ENCODE measurements around the gene KDM4B. TPM values are rescaled to one million over a fixed set of nuclear protein-coding genes. Genes with fewer than 3 reads are reported as not detected.

The KDM4B gene
- total RNA-seq, 2 experiments from 2014 or later, result 44.9 to 47.0 TPM

GRCh38 chr19:5094768-5095567 lies 126.1 kb downstream of the KDM4B start:
- ATAC-seq (no peak), DNase-seq (no peak)
- peaks cover 19% of the 10 kb centered on the region for H3K9me3 Mint-ChIP-seq (ENCODE audit: insufficient read depth)
- H3K4me3 Mint-ChIP-seq, result no peak overlapping the region
- CTCF ChIA-PET, result no interaction called here
- no peak overlapping the region for H3K27ac Mint-ChIP-seq
- peaks cover 33% of the 10 kb centered on the region for H3K36me3 Mint-ChIP-seq (ENCODE audit: low read depth)
- no peaks in the 10 kb centered on the region for H3K27me3 Mint-ChIP-seq (ENCODE audit: low read depth)
- POLR2A ChIA-PET, result no interaction called here
- H3K4me1 Mint-ChIP-seq (ENCODE audit: low read depth), result no peaks in the 10 kb centered on the region

GRCh38 chr19:5095568-5095850 lies 126.6 kb downstream of the KDM4B start:
- ChIA-PET CTCF (no interaction called here), POLR2A (no interaction called here)
- no peaks in the 10 kb centered on the region for H3K27me3 Mint-ChIP-seq (ENCODE audit: low read depth)
- peaks cover 39% of the 10 kb centered on the region for H3K36me3 Mint-ChIP-seq (ENCODE audit: low read depth)
- H3K4me1 Mint-ChIP-seq (ENCODE audit: low read depth), result no peaks in the 10 kb centered on the region
- H3K4me3 Mint-ChIP-seq, result no peak overlapping the region
- DNase-seq, result no peak
- peaks cover 23% of the 10 kb centered on the region for H3K9me3 Mint-ChIP-seq (ENCODE audit: insufficient read depth)
- H3K27ac Mint-ChIP-seq, result no peak overlapping the region
- no peak for ATAC-seq

GRCh38 chr19:5096536-5096935 lies 127.6 kb downstream of the KDM4B start:
- Mint-ChIP-seq H3K27ac (peak overlapping the region; percentile 39), H3K4me3 (no peak overlapping the region), H3K36me3 (ENCODE audit: low read depth) (peaks cover 44% of the 10 kb centered on the region), H3K4me1 (ENCODE audit: low read depth) (no peaks in the 10 kb centered on the region), H3K9me3 (ENCODE audit: insufficient read depth) (peaks cover 25% of the 10 kb centered on the region), H3K27me3 (ENCODE audit: low read depth) (no peaks in the 10 kb centered on the region)
- DNase-seq, result no peak
- ChIA-PET CTCF (no interaction called here), POLR2A (no interaction called here)
- no peak for ATAC-seq

- H3K4me1 Mint-ChIP-seq (ENCODE audit: low read depth), result no peaks in the 10 kb centered on the region
- H3K27ac Mint-ChIP-seq, result no peak overlapping the region
- ChIA-PET CTCF (no interaction called here), POLR2A (no interaction called here)
- H3K36me3 Mint-ChIP-seq (ENCODE audit: low read depth), result peaks cover 44% of the 10 kb centered on the region
- H3K27me3 Mint-ChIP-seq (ENCODE audit: low read depth), result no peaks in the 10 kb centered on the region
- ATAC-seq, result no peak
- H3K4me3 Mint-ChIP-seq, result no peak overlapping the region
- DNase-seq, result no peak
- H3K9me3 Mint-ChIP-seq (ENCODE audit: insufficient read depth), result peaks cover 25% of the 10 kb centered on the region
Observed at GRCh38 chr19:5097331-5097930, 128.5 kb downstream of the KDM4B start.

- no peaks in the 10 kb centered on the region for H3K4me1 Mint-ChIP-seq (ENCODE audit: low read depth)
- no peak overlapping the region for H3K27ac Mint-ChIP-seq
- H3K27me3 Mint-ChIP-seq (ENCODE audit: low read depth), result no peaks in the 10 kb centered on the region
- H3K36me3 Mint-ChIP-seq (ENCODE audit: low read depth), result peaks cover 44% of the 10 kb centered on the region
- ChIA-PET POLR2A (no interaction called here), CTCF (no interaction called here)
- no peak overlapping the region for H3K4me3 Mint-ChIP-seq
- ATAC-seq, result no peak
- DNase-seq, result no peak
- H3K9me3 Mint-ChIP-seq (ENCODE audit: insufficient read depth), result peaks cover 25% of the 10 kb centered on the region
Observed at GRCh38 chr19:5097959-5098623, 129.2 kb downstream of the KDM4B start.

- CTCF ChIA-PET, result no interaction called here
- H3K27ac Mint-ChIP-seq, result no peak overlapping the region
- H3K36me3 Mint-ChIP-seq (ENCODE audit: low read depth), result peaks cover 44% of the 10 kb centered on the region
- H3K4me1 Mint-ChIP-seq (ENCODE audit: low read depth), result no peaks in the 10 kb centered on the region
- peaks cover 25% of the 10 kb centered on the region for H3K9me3 Mint-ChIP-seq (ENCODE audit: insufficient read depth)
- no peak overlapping the region for H3K4me3 Mint-ChIP-seq
- DNase-seq (no peak), ATAC-seq (no peak)
- POLR2A ChIA-PET, result no interaction called here
- no peaks in the 10 kb centered on the region for H3K27me3 Mint-ChIP-seq (ENCODE audit: low read depth)
Observed at GRCh38 chr19:5098646-5099045, 129.7 kb downstream of the KDM4B start.

- ATAC-seq (no peak), DNase-seq (no peak)
- Mint-ChIP-seq H3K27ac (no peak overlapping the region), H3K36me3 (ENCODE audit: low read depth) (peaks cover 44% of the 10 kb centered on the region), H3K27me3 (ENCODE audit: low read depth) (no peaks in the 10 kb centered on the region), H3K9me3 (ENCODE audit: insufficient read depth) (peaks cover 25% of the 10 kb centered on the region), H3K4me1 (ENCODE audit: low read depth) (no peaks in the 10 kb centered on the region), H3K4me3 (no peak overlapping the region)
- ChIA-PET POLR2A (no interaction called here), CTCF (no interaction called here)
Observed at GRCh38 chr19:5099701-5100221, 130.8 kb downstream of the KDM4B start.

- ChIA-PET POLR2A (no interaction called here), CTCF (no interaction called here)
- no peaks in the 10 kb centered on the region for H3K27me3 Mint-ChIP-seq (ENCODE audit: low read depth)
- peaks cover 42% of the 10 kb centered on the region for H3K36me3 Mint-ChIP-seq (ENCODE audit: low read depth)
- H3K4me1 Mint-ChIP-seq (ENCODE audit: low read depth), result no peaks in the 10 kb centered on the region
- H3K4me3 Mint-ChIP-seq, result no peak overlapping the region
- peaks cover 25% of the 10 kb centered on the region for H3K9me3 Mint-ChIP-seq (ENCODE audit: insufficient read depth)
- H3K27ac Mint-ChIP-seq, result no peak overlapping the region
- DNase-seq (no peak), ATAC-seq (no peak)
Observed at GRCh38 chr19:5101871-5102270, 133.0 kb downstream of the KDM4B start.

GRCh38 chr19:5102520-5102919 lies 133.6 kb downstream of the KDM4B start:
- DNase-seq, result no peak
- Mint-ChIP-seq H3K36me3 (ENCODE audit: low read depth) (peaks cover 35% of the 10 kb centered on the region), H3K4me3 (no peak overlapping the region), H3K4me1 (ENCODE audit: low read depth) (no peaks in the 10 kb centered on the region), H3K27ac (no peak overlapping the region), H3K27me3 (ENCODE audit: low read depth) (no peaks in the 10 kb centered on the region), H3K9me3 (ENCODE audit: insufficient read depth) (peaks cover 25% of the 10 kb centered on the region)
- ChIA-PET POLR2A (no interaction called here), CTCF (no interaction called here)
- no peak for ATAC-seq

GRCh38 chr19:5103061-5103701 lies 134.3 kb downstream of the KDM4B start:
- Mint-ChIP-seq H3K27me3 (ENCODE audit: low read depth) (no peaks in the 10 kb centered on the region), H3K9me3 (ENCODE audit: insufficient read depth) (peaks cover 20% of the 10 kb centered on the region), H3K4me1 (ENCODE audit: low read depth) (no peaks in the 10 kb centered on the region), H3K4me3 (no peak overlapping the region), H3K27ac (no peak overlapping the region), H3K36me3 (ENCODE audit: low read depth) (peaks cover 29% of the 10 kb centered on the region)
- ATAC-seq, result no peak
- DNase-seq, result no peak
- ChIA-PET CTCF (no interaction called here), POLR2A (no interaction called here)

- POLR2A ChIA-PET, result no interaction called here
- peaks cover 12% of the 10 kb centered on the region for H3K9me3 Mint-ChIP-seq (ENCODE audit: insufficient read depth)
- no peak overlapping the region for H3K4me3 Mint-ChIP-seq
- no peaks in the 10 kb centered on the region for H3K27me3 Mint-ChIP-seq (ENCODE audit: low read depth)
- no peaks in the 10 kb centered on the region for H3K4me1 Mint-ChIP-seq (ENCODE audit: low read depth)
- no peak for ATAC-seq
- no peak overlapping the region for H3K27ac Mint-ChIP-seq
- peaks cover 21% of the 10 kb centered on the region for H3K36me3 Mint-ChIP-seq (ENCODE audit: low read depth)
- DNase-seq, result no peak
- CTCF ChIA-PET, result no interaction called here
Observed at GRCh38 chr19:5103812-5104410, 135.0 kb downstream of the KDM4B start.

GRCh38 chr19:5104871-5105351 lies 136.0 kb downstream of the KDM4B start:
- ATAC-seq (no peak), DNase-seq (no peak)
- POLR2A ChIA-PET, result no interaction called here
- CTCF ChIA-PET, result interaction anchor here (1.0 kb wide), 1 partner anchor 50 kb away, joined by 3 read pairs; no protein-coding TSS in a partner anchor
- peaks cover 6% of the 10 kb centered on the region for H3K9me3 Mint-ChIP-seq (ENCODE audit: insufficient read depth)
- no peak overlapping the region for H3K4me3 Mint-ChIP-seq
- no peak overlapping the region for H3K27ac Mint-ChIP-seq
- H3K36me3 Mint-ChIP-seq (ENCODE audit: low read depth), result peaks cover 11% of the 10 kb centered on the region
- no peaks in the 10 kb centered on the region for H3K27me3 Mint-ChIP-seq (ENCODE audit: low read depth)
- H3K4me1 Mint-ChIP-seq (ENCODE audit: low read depth), result no peaks in the 10 kb centered on the region
